NCI-H146 (cell line): ENCODE data around the gene PER3.

Experiments
- DNase-seq: peaks from one replicate; lab custom pipeline; 2025; lab: John Stamatoyannopoulos, UW

Gene PER3

DNA sequence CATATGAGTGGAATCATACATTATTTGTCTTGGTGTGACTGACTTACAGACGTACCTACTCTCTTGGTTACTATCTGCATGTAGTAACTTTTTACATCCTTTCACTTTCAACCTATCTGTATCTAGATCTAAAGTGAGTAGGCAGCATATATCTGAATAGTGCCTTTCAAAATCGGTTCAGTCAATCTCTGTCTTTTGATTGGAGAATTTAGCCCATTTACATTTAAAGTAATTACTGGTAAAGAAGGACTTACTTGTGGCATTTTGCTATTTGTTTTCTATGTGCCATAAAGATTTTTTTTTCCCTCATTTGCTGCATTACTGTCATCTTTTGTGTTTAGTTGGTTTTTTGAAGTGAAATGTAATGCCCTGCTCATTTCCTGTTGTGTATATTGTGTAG, 54.6 kb downstream of the PER3 start:
- no peak for DNase-seq

DNA sequence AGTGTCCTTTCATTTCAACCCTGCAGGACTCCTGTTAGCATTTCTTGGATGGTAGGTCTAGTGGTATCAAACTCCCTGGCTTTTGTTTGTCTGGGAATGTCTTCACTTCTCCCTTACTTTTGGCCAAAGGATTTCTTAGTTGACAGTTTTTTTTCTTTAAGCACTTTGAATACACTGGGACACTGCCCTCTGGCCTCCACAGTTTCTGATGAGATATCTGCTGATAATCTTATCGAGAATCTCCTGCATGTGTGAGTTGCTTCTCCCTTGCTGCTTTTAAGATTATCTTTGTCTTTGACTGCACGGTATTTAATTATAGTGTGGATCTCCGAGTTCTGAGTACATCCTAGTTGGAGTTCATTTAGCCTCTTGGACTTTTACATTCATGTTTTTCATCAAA, 55.4 kb downstream of the PER3 start:
- no peak for DNase-seq

DNA sequence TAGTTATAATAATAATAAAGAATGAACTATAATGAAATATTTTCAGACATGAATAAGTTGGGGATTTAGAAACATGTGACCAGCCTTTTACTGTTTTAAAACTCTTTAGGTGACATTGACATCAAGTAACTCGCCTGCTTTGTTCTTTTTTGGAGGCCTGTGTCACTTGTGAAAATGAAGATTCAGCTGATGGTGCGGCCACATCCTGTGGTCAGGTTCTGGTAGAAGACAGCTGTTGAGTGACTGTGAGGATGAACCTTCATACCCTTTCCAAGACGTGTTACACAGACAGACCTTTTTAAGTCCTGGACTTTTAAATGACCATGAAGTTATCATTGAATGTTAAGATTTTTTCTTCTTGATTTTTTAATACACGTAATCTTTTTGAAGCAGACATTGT, 58.4 kb downstream of the PER3 start:
- DNase-seq, result no peak

DNA sequence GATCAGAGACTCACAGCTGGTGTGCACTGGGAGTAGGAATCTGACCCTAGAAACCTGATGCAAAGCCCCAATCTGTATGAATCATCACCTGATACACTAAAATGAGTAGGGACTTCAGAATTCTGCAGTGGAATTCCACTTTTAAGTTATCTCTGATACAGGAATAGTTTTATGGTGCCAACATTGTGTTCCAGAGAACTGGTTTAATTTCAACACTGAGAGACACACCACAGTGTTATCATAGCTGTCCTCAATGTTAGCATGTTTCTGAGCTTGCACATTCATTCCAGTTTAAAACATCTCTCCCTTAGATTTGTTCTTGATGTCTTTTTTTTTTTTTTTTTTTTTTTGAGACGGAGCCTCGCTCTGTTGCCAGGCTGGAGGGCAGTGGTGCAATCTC, 61.7 kb downstream of the PER3 start:
- DNase-seq, result no peak

DNA sequence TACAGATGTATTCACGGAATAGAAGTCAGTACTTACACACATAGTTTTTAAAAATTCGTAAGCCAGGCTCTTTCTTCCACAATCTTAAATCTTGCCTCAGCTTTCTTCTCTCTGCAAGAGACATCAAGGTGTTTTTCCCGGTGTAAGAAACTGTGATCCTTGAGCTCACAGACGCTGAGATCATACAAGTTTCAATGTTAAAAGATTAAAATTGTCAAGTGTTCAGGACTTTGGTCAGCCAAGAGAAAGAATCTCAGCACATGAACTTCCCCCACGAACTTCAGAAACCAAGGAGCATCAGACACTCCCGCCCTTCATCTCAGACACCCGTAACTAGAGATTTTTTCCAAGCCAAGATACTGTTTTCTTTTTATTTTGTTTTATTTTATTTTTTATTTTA, 62.6 kb downstream of the PER3 start:
- DNase-seq, result no peak

DNA sequence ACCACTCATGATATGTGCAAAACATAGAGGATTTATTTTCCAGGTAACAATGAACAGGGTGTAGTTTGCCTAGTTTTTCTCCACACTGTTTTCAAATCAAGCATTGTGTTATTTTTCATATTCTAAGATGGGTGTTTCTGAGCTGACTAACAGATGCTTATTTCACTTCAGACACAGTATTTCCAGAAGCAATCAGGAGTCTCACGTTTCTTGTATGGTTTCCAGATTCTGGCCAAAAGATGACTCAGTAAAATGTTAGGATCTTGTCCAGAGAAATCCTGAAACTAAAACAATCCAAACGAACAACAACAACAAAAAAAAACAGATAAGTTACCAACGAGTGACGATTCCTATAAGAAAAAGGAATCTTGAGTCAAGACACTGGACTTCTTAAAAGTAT, 63.5 kb downstream of the PER3 start:
- no peak for DNase-seq

DNA sequence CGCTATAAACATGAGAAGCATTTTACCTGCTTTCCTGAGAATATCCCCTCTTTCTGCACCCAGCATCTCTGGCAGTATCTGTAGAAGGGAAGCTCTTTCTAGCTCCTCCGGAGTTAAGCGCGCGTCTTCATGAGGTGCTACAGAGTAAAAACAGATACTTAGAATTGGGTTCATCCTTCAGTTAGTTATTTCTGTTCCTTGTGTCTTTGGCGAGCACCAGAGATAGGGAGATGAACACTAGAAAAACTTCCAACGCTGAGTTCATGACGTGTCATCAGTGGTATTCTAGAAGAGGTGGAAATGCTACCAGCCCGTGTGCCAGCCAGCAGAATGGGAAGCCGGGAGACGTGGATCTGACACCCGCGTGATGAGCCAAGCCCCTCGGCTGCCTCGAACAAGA, 66.7 kb downstream of the PER3 start:
- no peak for DNase-seq

DNA sequence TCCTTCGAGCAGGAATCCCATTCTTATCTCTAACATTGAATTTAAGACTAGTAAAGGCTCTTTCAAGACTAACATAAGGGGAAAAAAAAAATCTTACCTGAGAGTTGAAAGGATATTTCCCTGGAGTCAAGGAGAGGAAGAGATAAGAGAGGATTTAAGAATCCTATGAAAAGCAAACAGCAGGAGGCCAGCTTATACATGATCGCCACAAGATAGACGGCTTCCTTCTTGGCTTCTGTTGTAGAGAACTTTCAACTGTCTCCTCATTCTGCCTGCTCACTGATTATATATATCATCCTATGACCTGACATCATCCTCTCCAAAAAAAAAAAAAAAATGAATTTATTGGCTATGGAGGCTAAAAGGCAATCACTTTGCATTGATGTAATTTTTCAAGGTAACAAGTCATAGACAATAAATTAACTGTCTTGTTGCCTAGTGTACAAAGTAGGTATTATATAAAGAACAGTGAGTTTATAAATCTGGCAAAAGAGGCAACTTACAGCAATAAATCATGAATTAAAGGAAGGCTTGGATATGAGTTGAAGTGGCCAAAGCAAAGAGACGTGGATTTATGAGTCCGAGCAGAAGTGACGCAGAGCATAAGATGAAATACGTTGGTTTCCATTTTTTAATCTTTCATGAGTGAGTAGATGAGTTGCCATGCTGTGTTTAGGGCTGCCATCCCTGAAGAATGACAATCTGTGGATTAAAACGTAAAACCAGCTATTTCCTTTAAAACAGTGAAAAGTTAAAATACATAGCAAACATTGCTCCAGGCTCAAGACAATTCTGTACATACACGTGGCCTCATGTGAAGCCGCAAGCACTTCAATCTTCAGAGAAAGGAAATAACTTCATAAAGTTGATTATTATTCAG, 69.0 kb downstream of the PER3 start, which contains the start of gene UTS2:
Gene UTS2 (minus strand): TSS at position 262 of the 880 bp plus-strand sequence. CDS start 62 bp downstream, at position 200.
- DNase-seq, result no peak

DNA sequence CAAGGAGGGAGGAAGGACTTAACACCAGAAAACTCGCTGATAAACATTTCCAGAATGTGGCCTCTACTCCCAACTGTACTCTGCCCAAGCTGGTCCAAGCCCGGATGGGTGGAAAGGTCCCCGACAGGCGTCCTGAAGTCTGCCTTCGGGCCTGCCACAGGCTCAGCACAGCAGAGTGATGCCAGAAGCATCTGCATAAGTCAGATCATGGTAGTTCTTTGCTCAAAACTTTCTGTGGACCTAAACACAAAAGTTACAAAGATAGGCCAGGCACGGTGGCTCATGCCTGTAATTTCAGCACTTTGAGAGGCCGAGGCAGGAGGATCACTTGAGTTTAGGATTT, 69.6 kb downstream of the PER3 start:
- DNase-seq, result no peak

DNA sequence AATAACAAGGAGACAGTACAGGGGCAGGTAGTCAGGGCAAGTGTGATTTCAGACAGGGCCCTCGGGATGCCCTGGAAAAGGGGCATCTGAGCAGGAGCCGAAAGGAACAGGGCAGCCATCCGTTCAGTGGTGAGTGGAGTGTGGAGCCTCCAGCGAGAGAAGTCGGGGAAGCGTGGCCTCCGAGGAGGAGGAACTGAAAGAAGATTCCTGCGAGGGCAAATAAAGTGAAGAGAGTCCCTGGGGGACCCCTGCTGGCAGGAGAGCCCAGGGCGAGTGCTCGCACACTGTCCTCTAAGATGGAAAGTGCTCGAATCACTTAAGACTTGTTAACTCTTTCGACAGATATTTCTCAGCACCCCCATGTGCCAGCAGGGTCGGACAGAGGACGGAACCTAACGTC, 72.3 kb downstream of the PER3 start:
- DNase-seq, result no peak

DNA sequence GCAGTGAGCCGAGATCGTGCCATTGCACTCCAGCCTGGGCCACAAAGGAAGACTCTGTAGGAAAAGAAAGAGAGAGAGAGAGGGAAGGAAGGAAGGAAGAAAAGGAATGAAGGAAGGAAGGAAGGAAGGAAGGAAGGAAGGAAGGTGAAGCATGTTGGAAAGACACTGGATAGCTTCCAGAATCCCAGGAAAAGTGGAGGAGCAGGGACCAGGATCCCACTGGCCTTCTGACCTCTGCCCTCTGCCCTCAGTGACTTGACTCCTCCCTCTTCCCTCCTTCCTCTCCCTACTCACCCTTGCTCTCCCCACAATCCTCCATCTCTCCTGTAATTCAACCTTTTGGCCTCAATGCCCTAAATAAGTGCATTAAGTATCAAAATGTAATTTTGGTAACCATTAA, 72.9 kb downstream of the PER3 start:
- DNase-seq, result no peak

DNA sequence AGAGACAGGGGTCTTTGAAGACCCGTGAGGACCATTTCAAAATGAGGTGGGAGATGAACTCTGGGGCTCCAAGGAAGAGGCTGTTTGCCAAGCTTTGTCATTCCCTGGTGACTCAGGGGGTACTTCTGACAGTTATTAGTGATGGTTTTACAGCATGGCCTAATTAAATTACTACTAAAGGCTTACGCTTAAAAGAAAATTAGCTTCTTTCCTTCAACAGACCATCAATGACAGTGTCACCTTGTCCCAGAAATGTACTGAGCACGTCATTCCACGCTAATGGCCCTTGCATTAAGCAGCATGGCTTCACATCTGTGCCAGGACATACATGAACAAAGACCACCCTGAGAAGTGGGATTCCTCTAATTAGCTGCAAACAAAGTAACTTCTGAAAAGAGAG, 73.9 kb downstream of the PER3 start:
- no peak for DNase-seq

DNA sequence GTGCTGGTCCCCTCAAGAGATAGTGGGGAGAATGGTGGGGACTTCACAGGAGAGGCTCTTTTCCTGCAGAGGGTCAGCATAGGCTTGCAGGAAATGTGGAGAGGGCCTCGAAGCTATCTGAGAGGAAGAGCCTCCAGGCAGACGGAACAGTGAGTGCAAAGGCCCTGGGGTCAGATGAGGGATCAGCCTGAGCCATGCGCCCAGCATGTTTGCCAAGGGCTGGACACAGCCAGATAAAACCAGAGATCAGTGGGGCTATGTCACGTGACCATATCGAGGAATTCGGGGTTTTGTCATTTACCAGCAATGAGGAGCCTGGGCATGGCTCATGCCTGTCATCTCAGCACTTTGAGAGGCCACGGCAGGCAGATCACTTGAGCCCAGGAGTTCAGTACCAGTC, 75.3 kb downstream of the PER3 start:
- DNase-seq, result no peak

DNA sequence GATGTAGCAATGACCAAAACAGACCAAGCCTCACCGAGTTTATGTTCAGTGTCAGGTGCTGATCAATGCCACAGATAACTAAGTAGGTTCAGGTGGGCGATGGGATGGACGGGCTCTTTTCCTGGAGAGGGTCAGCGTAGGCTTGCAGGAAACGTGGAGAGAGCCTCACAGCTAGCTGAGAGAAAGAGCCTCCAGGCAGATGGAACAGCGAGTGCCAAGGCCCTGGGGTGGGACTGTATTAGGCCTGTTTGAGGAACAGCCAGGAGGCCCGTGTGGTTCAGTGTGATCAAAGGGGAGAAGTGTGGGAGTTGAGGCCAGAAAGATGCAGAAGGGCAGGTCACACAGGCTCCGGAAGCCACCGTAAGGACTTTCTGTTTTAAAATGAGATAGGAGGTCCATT, 76.0 kb downstream of the PER3 start:
- no peak for DNase-seq

DNA sequence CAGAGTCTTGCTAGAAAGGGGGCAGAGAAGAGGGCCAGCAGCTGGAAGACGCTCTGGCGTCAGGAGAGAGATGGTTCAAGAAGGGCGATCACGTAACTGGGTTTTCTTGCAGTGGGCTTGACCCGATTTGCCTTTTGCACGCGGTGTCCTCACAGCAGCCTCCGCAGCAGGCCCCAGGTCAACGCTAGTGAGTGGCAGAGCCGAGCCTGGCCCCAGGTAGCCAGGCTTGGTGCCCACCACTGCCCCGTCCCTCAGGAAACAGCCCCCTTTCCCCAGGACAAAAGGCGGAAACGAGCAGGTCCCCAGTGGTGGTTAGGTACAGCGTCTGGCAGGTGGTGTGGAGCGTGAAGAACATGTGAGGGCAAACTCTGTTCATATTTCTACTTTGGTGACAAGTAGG, 77.4 kb downstream of the PER3 start:
- no peak for DNase-seq

DNA sequence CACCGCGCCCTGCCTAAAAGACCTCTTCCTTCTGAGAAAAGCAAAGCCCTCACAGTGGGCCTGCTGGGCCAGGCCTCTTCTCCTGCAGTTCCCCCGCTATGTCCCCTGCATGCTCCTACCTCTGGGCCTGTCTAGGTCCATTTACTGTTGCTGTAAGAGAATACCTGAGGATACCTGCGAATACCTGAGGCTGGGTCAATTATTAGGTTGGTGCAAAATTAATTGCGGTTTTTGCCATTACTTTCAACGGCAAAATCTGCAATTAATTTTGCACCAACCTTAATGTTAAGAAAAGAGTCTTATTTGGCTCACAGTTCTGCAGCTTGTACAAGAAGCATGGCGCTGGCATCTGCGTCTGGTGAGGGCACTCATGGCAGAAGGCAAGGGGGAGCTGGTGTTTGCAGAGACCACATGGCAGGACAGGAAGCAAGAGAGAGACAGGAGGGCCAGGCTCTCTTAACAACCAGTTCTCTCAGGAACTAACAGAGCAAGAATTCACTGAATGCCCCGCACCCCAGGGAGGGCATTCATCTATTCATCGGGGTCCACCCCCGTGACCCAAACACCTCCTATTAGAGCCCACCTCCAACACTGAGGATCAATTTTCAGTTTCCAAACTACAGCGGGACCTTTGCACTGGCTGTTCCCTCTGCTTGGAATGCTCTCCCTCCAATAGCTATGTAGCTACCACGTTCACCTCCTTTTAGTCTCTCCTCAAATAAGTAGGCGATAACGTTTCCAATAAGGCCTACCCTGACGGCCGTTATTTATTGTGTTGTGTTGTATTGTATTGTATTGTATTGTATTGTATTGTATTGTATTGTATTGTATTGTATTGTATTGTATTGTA, 78.3 kb downstream of the PER3 start:
- DNase-seq, result no peak

DNA sequence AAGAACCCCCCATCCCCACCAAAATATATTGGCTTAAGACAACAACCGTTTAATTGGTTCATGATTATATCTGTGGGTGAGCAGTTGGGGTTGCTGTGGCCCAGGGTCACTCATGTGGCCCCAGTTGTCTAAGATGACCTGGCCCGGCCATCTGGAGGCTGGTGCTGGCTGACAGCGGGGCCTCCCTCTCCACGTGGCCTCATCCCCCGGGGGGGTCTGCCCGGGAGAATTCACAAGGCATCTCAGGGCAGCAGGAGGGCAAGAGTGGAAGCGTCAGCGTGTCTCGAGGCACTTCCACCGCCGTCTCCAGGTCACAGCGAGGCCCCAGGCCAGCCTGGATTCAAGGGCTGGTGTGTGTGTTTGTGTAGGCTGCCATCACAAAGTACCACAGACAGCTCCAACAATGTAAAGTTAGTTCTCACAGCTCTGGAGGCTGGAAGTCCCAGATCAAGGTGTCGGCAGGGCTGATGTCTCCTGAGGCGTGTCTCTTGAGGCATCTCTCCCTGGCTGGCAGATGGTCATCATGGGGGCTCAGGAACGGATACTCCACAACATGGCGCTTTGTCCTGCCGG, 79.8 kb downstream of the PER3 start:
- DNase-seq, result no peak

DNA sequence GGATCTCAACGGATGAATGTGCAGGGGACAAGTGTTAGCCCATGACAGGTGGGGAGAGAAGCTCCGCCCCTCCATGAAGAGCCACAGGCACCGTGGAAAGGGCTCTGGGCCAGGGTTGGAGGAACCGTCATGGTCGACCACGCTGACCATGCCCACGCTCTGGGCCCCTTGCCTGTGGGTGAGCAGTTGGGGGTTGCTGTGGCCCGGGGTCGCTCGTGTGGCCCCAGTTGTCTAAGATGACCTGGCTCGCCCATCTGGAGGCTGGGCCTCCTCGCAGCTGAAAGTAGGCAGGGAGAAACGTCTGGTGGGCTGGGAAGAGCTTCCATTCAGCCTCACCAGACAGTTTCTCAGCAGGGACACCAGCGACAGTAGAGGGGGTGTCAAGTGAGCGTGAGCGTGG, 81.9 kb downstream of the PER3 start:
- DNase-seq, result no peak

DNA sequence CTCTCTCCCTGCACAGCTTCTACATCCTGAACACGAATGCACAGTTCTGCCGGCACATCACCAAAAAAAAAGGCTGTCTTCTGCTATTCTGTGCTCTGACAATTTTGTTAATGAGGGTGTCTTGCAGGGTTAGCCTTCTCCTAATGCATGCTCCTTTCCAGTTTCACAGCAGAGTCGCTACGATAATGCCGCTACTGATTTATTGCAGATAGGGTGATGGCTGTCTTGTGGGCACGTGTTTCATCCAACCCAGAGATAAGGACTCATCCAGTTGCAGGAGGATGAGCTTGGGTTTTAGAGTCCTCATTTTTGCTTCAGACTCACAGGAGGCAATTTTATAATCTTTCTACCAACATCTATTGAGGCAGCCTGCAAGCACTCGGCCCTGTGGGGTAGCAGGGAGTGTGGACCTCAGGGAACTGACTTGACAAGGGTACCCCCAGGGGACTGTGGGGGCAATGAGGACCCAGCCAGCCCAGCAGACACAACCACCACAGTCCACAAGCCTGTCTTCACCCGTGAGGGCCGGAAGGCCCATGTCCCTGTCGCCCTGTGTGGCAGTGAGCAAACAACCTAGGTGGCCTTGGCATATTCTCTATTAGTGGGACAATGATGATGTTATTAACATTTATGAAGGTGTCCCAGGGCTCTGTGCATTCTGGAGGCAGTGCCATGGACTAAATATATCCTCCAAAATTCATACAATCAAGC, 84.1 kb downstream of the PER3 start:
- DNase-seq, result no peak

DNA sequence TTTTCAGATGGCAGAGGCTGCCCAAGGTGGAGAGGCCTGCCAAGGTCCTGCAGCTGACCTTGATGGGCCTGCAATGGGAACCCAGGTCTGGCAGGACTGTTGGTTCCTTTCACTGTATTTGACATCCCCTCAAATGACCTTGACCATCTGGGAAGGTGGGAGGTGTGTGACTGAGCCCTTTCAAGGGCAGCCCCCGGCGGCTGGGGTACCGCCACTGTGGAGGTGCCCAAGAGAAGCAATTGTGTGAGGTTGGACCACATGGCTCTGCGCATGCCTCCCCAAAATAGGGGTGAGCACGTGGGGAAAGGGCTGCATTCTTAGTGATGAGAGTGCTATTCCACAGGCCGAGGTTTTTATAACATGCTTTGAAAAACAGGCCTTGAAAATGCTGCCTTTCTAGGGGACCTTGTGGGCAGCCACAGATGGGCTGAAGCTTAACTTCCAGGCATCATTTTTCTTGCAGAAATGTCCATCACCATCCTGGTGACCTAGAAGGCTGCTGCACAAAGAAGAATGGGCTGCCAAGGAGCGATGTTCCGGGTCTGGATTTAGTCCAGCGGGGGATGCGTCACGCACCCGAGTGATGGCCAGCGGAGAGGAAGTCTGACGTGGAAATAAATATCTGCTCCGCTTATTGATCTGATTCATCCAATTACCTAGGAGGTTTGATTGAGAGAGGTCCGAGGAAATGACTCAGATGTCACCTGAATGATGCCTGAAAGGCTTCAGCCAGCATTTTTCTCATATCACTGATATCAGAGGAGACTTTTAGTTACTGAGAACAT, 85.2 kb downstream of the PER3 start:
- DNase-seq, result no peak

DNA sequence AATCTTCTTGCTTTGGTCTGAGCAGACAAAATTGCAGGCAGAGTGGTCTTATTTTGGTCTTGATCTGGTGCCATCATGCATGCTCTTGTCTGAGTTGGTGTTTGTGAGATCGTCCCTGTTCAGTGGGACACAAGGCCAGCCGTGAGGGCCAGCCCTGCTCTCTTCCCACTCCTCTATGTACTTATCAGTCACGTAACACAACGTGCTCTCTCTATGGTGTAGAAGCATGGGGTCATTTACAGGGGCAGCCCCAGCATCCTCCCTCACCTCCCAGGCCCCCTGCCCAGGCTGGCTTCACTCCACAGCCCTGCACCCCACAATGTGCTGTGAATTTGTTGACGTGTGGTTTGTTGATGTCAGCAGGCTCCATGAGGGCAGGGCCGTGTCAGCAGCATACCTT, 87.0 kb downstream of the PER3 start:
- DNase-seq, result no peak
